ENCODE data around the gene WRAP53. TPM values are rescaled to one million over a fixed set of nuclear protein-coding genes. Genes with fewer than 3 reads are reported as not detected.

WRAP53 gene
- total and polyA plus RNA-seq, 7 donors, result 4.5 to 14.4 (median 6.5) TPM

DNA sequence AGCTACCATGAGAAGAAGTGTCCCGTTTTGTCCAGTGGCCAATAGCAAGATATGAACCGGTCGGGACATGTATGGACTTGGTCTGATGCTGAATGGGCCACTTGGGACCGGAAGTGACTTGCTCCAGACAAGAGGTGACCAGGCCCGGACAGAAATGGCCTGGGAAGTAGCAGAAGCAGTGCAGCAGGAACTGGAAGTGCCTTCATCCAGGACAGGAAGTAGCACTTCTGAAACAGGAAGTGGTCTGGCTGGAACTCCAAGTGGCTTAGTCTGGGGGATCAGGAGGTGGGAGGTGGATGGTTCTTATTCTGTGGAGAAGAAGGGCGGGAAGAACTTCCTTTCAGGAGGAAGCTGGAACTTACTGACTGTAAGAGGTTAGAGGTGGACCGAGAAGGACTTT is 22.0 kb downstream of the WRAP53 start:
- Histone ChIP-seq H3K27ac (no peak overlapping the region), H3K27me3 (ENCODE audit: insufficient read depth in 3 of 3, low read length in 2 of 3) (peaks cover 0 to 77% (median 14%) of the 10 kb centered on the region in 3 donors), H3K4me3 (no peak overlapping the region), H3K36me3 (ENCODE audit: insufficient read depth in 1 of 2, low read depth in 1 of 2) (no peaks in the 10 kb centered on the region), H3K9me3 (no peaks in the 10 kb centered on the region), H3K4me1 (peaks cover under 1% of the 10 kb centered on the region)
- DNase-seq, result no peak
- WGBS, 3 donors, result 75 to 86% (median 75%) methylated on average over 7 of the region's 7 CpGs
- ATAC-seq, result no peak
- intact Hi-C loops (cut with DNase I), result no loop called here
- TF ChIP-seq, protein P1, sequence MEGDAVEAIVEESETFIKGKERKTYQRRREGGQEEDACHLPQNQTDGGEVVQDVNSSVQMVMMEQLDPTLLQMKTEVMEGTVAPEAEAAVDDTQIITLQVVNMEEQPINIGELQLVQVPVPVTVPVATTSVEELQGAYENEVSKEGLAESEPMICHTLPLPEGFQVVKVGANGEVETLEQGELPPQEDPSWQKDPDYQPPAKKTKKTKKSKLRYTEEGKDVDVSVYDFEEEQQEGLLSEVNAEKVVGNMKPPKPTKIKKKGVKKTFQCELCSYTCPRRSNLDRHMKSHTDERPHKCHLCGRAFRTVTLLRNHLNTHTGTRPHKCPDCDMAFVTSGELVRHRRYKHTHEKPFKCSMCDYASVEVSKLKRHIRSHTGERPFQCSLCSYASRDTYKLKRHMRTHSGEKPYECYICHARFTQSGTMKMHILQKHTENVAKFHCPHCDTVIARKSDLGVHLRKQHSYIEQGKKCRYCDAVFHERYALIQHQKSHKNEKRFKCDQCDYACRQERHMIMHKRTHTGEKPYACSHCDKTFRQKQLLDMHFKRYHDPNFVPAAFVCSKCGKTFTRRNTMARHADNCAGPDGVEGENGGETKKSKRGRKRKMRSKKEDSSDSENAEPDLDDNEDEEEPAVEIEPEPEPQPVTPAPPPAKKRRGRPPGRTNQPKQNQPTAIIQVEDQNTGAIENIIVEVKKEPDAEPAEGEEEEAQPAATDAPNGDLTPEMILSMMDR (IDR thresholded peaks at IDR 0.05), result no peak

GRCh38 chr17:7711051-7711755 is 22.9 kb downstream of the WRAP53 start:
- TF ChIP-seq, protein P1 (IDR thresholded peaks at IDR 0.05), result no peak
- no peaks in the 10 kb centered on the region for H3K9me3 ChIP-seq
- H3K4me3 ChIP-seq, result no peak overlapping the region
- H3K27me3 ChIP-seq (ENCODE audit: insufficient read depth in 3 of 3, low read length in 2 of 3), result peaks cover 0 to 77% (median 10%) of the 10 kb centered on the region in 3 donors
- H3K36me3 ChIP-seq (ENCODE audit: insufficient read depth in 1 of 2, low read depth in 1 of 2), result no peaks in the 10 kb centered on the region
- WGBS, 3 donors, result 75 to 77% (median 76%) methylated on average over 7 of the region's 7 CpGs
- H3K27ac ChIP-seq, result no peak overlapping the region
- intact Hi-C loops (cut with DNase I), result no loop called here
- DNase-seq (no peak), ATAC-seq (no peak)
- no peaks in the 10 kb centered on the region for H3K4me1 ChIP-seq

GRCh38 chr17:7712111-7712771 is 24.0 kb downstream of the WRAP53 start:
- Histone ChIP-seq H3K4me3 (no peak overlapping the region), H3K36me3 (ENCODE audit: insufficient read depth in 1 of 2, low read depth in 1 of 2) (no peaks in the 10 kb centered on the region), H3K9me3 (no peaks in the 10 kb centered on the region), H3K27me3 (ENCODE audit: insufficient read depth in 3 of 3, low read length in 2 of 3) (peaks cover 0 to 77% (median 12%) of the 10 kb centered on the region in 3 donors), H3K4me1 (peaks cover under 1% of the 10 kb centered on the region), H3K27ac (no peak overlapping the region)
- TF ChIP-seq, protein P1 (IDR thresholded peaks at IDR 0.05), result no peak
- ATAC-seq (no peak), DNase-seq (no peak)
- WGBS, 3 donors, result 5 to 11% (median 7%) methylated on average over 16 to 19 of the region's 19 CpGs
- intact Hi-C loops (cut with DNase I), result no loop called here

DNA sequence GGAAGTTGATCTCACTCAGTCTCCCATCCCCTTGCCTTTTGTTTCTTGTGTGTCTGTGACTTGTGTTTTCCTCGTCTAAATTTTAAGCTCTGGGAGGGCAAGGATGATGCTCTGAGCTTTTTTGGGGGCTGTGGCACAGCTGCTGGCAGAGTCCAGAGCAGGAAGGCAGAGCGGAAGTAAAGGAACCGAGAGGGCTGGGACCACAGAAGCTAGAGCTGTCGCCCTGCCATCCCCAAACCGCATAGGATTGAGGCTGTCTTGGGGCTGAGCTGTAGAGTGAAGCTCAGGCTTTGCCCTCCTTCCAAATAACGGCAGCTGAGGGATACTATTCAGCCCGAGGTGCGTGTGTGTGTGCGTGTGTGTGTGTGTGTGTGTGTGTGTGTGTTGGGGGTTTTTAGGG is 25.5 kb downstream of the WRAP53 start:
- peaks cover 0 to 86% (median 16%) of the 10 kb centered on the region in 3 donors for H3K27me3 ChIP-seq (ENCODE audit: insufficient read depth in 3 of 3, low read length in 2 of 3)
- DNase-seq, result no peak
- intact Hi-C loops (cut with DNase I), result no loop called here
- no peak for ATAC-seq
- H3K27ac ChIP-seq, result no peak overlapping the region
- WGBS, 3 donors, result 27% methylated on average over 8 to 9 of the region's 9 CpGs
- no peaks in the 10 kb centered on the region for H3K36me3 ChIP-seq (ENCODE audit: insufficient read depth in 1 of 2, low read depth in 1 of 2)
- H3K4me1 ChIP-seq, result peaks cover 4% of the 10 kb centered on the region
- no peak overlapping the region for H3K4me3 ChIP-seq
- TF ChIP-seq, protein P1 (IDR thresholded peaks at IDR 0.05), result no peak
- H3K9me3 ChIP-seq, result no peaks in the 10 kb centered on the region

All from psoas muscle (tissue), 8 donors.